ENCODE data around the gene CCDC73.
A peak's percentile ranks its signal among the peaks of the same experiment; 100 is the strongest.

CCDC73 gene

DNA sequence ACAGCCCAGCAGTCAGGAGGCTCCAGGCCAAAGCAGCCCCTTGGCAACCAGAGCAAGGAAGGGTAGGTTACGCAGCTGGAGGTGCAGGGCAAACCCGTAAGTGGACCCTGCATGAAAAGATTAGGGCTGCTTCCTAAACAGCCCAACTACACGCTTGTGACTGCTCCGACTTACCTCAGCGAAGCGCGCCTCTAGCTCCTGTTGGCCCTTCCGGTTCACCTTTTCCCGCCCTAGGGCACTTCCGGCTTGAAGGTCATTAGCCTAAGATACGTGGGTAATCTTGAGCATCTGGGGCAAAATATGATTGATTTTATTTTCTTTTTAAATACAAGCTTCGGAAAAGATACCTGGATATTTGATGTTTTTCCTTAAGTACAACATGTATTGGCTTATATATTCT lies at the start of gene CCDC73:
Gene CCDC73 (minus strand): TSS at position 224 of the 400 bp plus-strand sequence. CDS start 34,419 bp downstream, outside the sequence.
- H3K36me3 ChIP-seq (ENCODE audit: control insufficient read depth in 5 of 5, insufficient read depth in 5 of 5, low read length in 5 of 5), result no peaks in the 10 kb centered on the region
- H3K4me3 ChIP-seq (ENCODE audit: low read depth in 1 of 5, low read length in 5 of 5), result no peak within 1 kb of the TSS
- peaks cover 0 to 6% (median 3%) of the 10 kb centered on the region in 5 donors for H3K4me1 ChIP-seq (ENCODE audit: control insufficient read depth in 5 of 5, insufficient read depth in 5 of 5, low read length in 5 of 5)
- H3K27me3 ChIP-seq (ENCODE audit: control insufficient read depth in 5 of 5, insufficient read depth in 4 of 5, low read length in 5 of 5), result peaks cover 0 to 5% (median 3%) of the 10 kb centered on the region in 5 donors
- no peak within 1 kb of the TSS for H3K9ac ChIP-seq (ENCODE audit: low read length in 5 of 5)
- H3K27ac ChIP-seq (ENCODE audit: low read depth, low read length), result no peak within 1 kb of the TSS
- no peaks in the 10 kb centered on the region for H3K9me3 ChIP-seq (ENCODE audit: control insufficient read depth in 5 of 5, low read length in 5 of 5)

DNA sequence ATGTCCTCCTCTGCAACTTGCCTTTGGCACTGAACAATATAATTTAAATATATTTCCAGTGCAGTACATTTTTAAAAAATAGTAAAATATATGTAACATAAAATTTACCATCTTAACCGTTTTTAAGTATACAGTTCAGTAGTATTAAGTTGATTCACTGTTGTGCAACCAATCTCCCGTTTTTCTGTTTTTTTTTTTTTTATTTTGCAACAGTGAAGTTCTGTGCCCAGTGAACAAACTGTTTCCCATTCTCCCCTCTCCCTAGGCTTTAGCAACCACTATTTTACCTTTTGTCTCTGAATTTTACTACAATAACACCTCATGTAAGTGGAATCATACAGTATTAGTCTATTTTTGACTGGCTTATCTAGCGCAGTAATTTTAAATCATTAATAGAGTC lies 49.1 kb upstream of the CCDC73 start:
- no peaks in the 10 kb centered on the region for H3K36me3 ChIP-seq (ENCODE audit: control insufficient read depth in 5 of 5, insufficient read depth in 5 of 5, low read length in 5 of 5)
- no peaks in the 10 kb centered on the region for H3K27me3 ChIP-seq (ENCODE audit: control insufficient read depth in 5 of 5, insufficient read depth in 4 of 5, low read length in 5 of 5)
- H3K4me3 ChIP-seq (ENCODE audit: low read depth in 1 of 5, low read length in 5 of 5), result no peak overlapping the region
- H3K4me1 ChIP-seq (ENCODE audit: control insufficient read depth in 5 of 5, insufficient read depth in 5 of 5, low read length in 5 of 5), result peaks cover 0 to 3% (median 0%) of the 10 kb centered on the region in 5 donors
- H3K9ac ChIP-seq (ENCODE audit: low read length in 5 of 5), result no peak overlapping the region
- no peak overlapping the region for H3K27ac ChIP-seq (ENCODE audit: low read depth, low read length)
- peaks cover 0 to 5% (median 2%) of the 10 kb centered on the region in 5 donors for H3K9me3 ChIP-seq (ENCODE audit: control insufficient read depth in 5 of 5, low read length in 5 of 5)

DNA sequence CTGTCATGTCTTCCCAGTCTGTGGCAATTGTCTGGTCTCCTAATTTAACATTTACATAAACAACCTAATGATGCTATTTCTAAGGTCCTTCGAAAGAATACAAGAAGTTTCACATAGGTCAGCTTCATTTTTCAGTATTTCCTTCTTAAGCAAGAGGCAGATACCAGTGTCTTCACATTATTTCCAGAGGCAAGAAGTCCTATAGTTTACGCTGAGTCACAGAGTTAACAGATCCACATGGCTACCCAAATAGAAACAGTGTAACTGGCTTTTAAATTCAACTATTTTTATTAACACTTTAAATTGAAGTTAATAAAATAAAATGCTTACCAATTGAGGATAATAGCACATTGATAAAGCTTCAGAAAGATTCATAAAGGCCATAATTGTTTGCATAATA lies 46.1 kb upstream of the CCDC73 start:
- Histone ChIP-seq H3K36me3 (ENCODE audit: control insufficient read depth in 5 of 5, insufficient read depth in 5 of 5, low read length in 5 of 5) (no peaks in the 10 kb centered on the region), H3K27me3 (ENCODE audit: control insufficient read depth in 5 of 5, insufficient read depth in 4 of 5, low read length in 5 of 5) (no peaks in the 10 kb centered on the region), H3K4me1 (ENCODE audit: control insufficient read depth in 5 of 5, insufficient read depth in 5 of 5, low read length in 5 of 5) (peaks cover 0 to 3% (median 0%) of the 10 kb centered on the region in 5 donors), H3K27ac (ENCODE audit: low read depth, low read length) (no peak overlapping the region), H3K4me3 (ENCODE audit: low read depth in 1 of 5, low read length in 5 of 5) (no peak overlapping the region), H3K9ac (ENCODE audit: low read length in 5 of 5) (no peak overlapping the region), H3K9me3 (ENCODE audit: control insufficient read depth in 5 of 5, low read length in 5 of 5) (no peaks in the 10 kb centered on the region)

DNA sequence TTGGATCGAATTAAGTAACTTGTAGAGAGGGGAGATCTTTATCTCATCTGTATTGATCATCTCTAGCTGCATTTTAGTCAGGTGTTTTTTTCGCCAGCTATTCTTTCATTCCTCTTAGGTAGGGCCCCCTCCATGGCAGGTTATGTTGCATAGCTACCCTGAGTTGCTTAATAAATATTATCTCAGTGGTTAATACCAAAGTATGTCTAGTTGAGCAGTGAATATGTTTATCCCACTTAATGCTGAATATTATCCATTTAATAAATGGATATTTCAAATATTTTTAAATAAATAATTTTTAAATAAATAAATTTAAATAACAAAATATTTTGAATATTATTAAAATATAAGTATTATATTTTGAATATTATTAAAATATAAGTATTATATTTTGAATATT lies 44.8 kb upstream of the CCDC73 start:
- Histone ChIP-seq H3K4me3 (ENCODE audit: low read depth in 1 of 5, low read length in 5 of 5) (no peak overlapping the region), H3K36me3 (ENCODE audit: control insufficient read depth in 5 of 5, insufficient read depth in 5 of 5, low read length in 5 of 5) (no peaks in the 10 kb centered on the region), H3K27me3 (ENCODE audit: control insufficient read depth in 5 of 5, insufficient read depth in 4 of 5, low read length in 5 of 5) (no peaks in the 10 kb centered on the region), H3K9ac (ENCODE audit: low read length in 5 of 5) (no peak overlapping the region), H3K4me1 (ENCODE audit: control insufficient read depth in 5 of 5, insufficient read depth in 5 of 5, low read length in 5 of 5) (peaks cover 0 to 3% (median 0%) of the 10 kb centered on the region in 5 donors), H3K9me3 (ENCODE audit: control insufficient read depth in 5 of 5, low read length in 5 of 5) (no peaks in the 10 kb centered on the region), H3K27ac (ENCODE audit: low read depth, low read length) (no peak overlapping the region)

DNA sequence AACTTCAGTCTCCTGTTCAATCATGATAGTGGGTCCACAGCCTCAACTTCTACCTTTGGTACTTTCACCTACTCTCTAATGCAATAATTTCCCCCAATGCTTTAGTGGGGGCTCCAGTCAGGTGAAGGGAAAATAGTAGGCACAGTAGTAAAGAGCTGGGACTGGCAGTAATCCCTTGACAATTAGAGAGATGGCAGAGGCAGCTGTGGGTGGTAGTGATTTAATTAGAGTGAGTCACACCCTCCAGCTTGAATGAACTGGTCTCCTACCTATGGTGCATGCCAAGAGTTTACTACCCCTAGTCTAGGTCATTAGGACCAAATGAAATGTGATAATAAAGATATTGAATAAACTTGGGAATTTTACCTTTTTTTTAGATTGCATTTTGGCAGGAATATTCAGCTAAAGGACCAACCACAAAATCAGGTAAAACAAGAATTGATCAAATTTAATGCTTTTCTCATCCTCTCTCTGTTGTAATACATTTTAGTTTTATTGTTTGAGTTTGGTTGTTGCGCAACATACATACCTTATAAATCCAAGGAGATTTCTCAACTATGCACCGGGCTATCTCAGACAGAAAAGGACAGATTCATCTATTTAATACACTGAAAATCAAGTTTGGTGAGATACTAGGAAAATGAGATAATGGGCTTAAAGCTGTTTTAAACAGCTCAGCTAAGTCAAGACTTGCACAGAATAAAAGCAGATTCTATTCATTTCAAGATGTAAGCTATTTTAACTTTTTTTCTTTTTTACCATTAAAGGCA lies 44.2 kb upstream of the CCDC73 start:
- peaks cover 0 to 2% (median 0%) of the 10 kb centered on the region in 5 donors for H3K4me1 ChIP-seq (ENCODE audit: control insufficient read depth in 5 of 5, insufficient read depth in 5 of 5, low read length in 5 of 5)
- no peak overlapping the region for H3K4me3 ChIP-seq (ENCODE audit: low read depth in 1 of 5, low read length in 5 of 5)
- no peaks in the 10 kb centered on the region for H3K9me3 ChIP-seq (ENCODE audit: control insufficient read depth in 5 of 5, low read length in 5 of 5)
- no peak overlapping the region for H3K9ac ChIP-seq (ENCODE audit: low read length in 5 of 5)
- H3K36me3 ChIP-seq (ENCODE audit: control insufficient read depth in 5 of 5, insufficient read depth in 5 of 5, low read length in 5 of 5), result no peaks in the 10 kb centered on the region
- no peak overlapping the region for H3K27ac ChIP-seq (ENCODE audit: low read depth, low read length)
- H3K27me3 ChIP-seq (ENCODE audit: control insufficient read depth in 5 of 5, insufficient read depth in 4 of 5, low read length in 5 of 5), result no peaks in the 10 kb centered on the region

DNA sequence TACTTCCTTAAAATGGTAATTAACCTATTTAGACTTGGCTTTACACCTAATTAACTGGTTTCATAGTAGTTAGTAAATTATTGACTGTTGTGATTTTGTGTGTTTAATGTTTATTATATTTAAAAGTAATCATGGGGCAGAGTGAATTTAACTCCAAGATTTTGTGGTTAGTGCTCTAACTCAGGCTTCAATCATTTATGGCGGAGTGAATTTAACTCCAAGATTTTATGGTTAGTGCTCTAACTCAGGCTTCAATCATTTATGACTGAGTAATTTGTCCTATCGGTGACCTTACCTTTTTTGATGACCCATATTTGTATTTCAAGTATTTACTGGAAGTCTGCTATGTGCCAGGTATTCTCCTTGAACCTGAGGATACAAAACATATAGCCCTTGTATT lies 42.5 kb upstream of the CCDC73 start:
- H3K4me3 ChIP-seq (ENCODE audit: low read depth in 1 of 5, low read length in 5 of 5), result no peak overlapping the region
- no peaks in the 10 kb centered on the region for H3K36me3 ChIP-seq (ENCODE audit: control insufficient read depth in 5 of 5, insufficient read depth in 5 of 5, low read length in 5 of 5)
- no peaks in the 10 kb centered on the region for H3K27me3 ChIP-seq (ENCODE audit: control insufficient read depth in 5 of 5, insufficient read depth in 4 of 5, low read length in 5 of 5)
- H3K4me1 ChIP-seq (ENCODE audit: control insufficient read depth in 5 of 5, insufficient read depth in 5 of 5, low read length in 5 of 5), result no peaks in the 10 kb centered on the region
- no peak overlapping the region for H3K27ac ChIP-seq (ENCODE audit: low read depth, low read length)
- H3K9ac ChIP-seq (ENCODE audit: low read length in 5 of 5), result no peak overlapping the region
- no peaks in the 10 kb centered on the region for H3K9me3 ChIP-seq (ENCODE audit: control insufficient read depth in 5 of 5, low read length in 5 of 5)

DNA sequence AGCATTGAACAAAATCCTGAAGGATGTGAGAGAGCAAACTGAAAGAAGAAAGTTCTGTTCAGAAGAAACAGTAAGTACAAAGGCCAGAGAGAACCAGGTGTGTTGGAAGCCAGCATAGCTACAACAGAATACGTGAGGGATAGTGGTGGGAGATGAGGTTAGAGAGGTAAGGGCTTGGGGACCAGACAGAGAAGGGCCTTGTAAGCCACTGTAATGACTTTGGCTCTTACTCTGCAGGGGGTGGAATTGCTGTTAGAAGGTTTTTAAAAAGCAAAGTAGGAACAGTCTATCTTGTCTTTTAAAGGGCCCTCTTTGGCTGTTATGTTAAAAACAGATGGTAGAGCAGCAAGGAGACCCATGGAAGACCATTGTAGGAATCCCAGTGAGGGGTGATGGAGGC lies 39.5 kb upstream of the CCDC73 start:
- H3K4me3 ChIP-seq (ENCODE audit: low read depth in 1 of 5, low read length in 5 of 5), result no peak overlapping the region
- H3K9ac ChIP-seq (ENCODE audit: low read length in 5 of 5), result no peak overlapping the region
- peaks cover 0 to 17% (median 15%) of the 10 kb centered on the region in 5 donors for H3K4me1 ChIP-seq (ENCODE audit: control insufficient read depth in 5 of 5, insufficient read depth in 5 of 5, low read length in 5 of 5)
- peaks cover 0 to 2% (median 0%) of the 10 kb centered on the region in 5 donors for H3K27me3 ChIP-seq (ENCODE audit: control insufficient read depth in 5 of 5, insufficient read depth in 4 of 5, low read length in 5 of 5)
- no peak overlapping the region for H3K27ac ChIP-seq (ENCODE audit: low read depth, low read length)
- no peaks in the 10 kb centered on the region for H3K36me3 ChIP-seq (ENCODE audit: control insufficient read depth in 5 of 5, insufficient read depth in 5 of 5, low read length in 5 of 5)
- no peaks in the 10 kb centered on the region for H3K9me3 ChIP-seq (ENCODE audit: control insufficient read depth in 5 of 5, low read length in 5 of 5)

DNA sequence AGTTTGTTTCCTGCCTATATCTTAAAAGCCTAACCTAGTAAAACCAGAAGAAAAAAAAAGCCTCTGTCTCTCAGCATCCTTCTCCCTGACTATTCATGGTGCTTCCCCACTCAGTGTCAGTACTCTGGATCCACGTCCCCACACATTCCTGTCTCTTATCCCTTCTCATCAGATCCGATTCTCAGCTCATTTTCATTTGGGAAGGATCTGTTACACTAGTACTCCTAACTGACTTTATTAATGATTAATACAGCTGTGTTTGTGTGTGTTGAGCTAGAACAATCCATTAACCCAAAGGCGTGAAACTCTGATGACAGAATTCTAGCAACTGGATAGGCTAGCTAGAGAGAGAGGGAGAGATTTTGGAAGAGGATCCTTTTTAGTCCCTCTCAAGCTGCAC lies 36.8 kb upstream of the CCDC73 start:
- Histone ChIP-seq H3K9me3 (ENCODE audit: control insufficient read depth in 5 of 5, low read length in 5 of 5) (no peaks in the 10 kb centered on the region), H3K27me3 (ENCODE audit: control insufficient read depth in 5 of 5, insufficient read depth in 4 of 5, low read length in 5 of 5) (peaks cover 0 to 2% (median 0%) of the 10 kb centered on the region in 5 donors), H3K4me1 (ENCODE audit: control insufficient read depth in 5 of 5, insufficient read depth in 5 of 5, low read length in 5 of 5) (peaks cover 0 to 17% (median 15%) of the 10 kb centered on the region in 5 donors), H3K36me3 (ENCODE audit: control insufficient read depth in 5 of 5, insufficient read depth in 5 of 5, low read length in 5 of 5) (no peaks in the 10 kb centered on the region), H3K27ac (ENCODE audit: low read depth, low read length) (no peak overlapping the region), H3K9ac (ENCODE audit: low read length in 5 of 5) (no peak overlapping the region), H3K4me3 (ENCODE audit: low read depth in 1 of 5, low read length in 5 of 5) (no peak overlapping the region)

DNA sequence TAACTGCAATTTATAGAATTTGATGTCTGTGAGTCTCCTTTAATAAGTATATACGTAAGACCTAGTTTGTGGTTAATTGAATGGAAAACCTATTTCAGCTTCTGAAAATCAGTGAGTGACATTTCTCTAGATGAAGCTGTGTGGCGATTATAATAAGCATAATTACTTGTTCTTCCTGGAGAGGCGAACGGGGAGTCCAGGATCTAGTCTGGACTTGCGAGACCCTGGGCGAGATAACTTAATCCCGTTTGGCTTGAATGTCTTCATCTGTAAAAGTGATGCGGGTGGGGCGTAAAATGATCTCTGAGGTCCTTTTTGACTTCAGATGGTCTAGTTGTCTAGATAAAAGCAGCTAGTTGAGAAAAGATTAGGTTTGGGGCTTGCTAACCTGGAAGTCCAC lies 36.3 kb upstream of the CCDC73 start:
- no peaks in the 10 kb centered on the region for H3K36me3 ChIP-seq (ENCODE audit: control insufficient read depth in 5 of 5, insufficient read depth in 5 of 5, low read length in 5 of 5)
- peaks cover 0 to 2% (median 0%) of the 10 kb centered on the region in 5 donors for H3K27me3 ChIP-seq (ENCODE audit: control insufficient read depth in 5 of 5, insufficient read depth in 4 of 5, low read length in 5 of 5)
- no peaks in the 10 kb centered on the region for H3K9me3 ChIP-seq (ENCODE audit: control insufficient read depth in 5 of 5, low read length in 5 of 5)
- no peak overlapping the region for H3K4me3 ChIP-seq (ENCODE audit: low read depth in 1 of 5, low read length in 5 of 5)
- H3K9ac ChIP-seq (ENCODE audit: low read length in 5 of 5), result no peak overlapping the region
- H3K4me1 ChIP-seq (ENCODE audit: control insufficient read depth in 5 of 5, insufficient read depth in 5 of 5, low read length in 5 of 5), result peaks cover 0 to 17% (median 15%) of the 10 kb centered on the region in 5 donors
- no peak overlapping the region for H3K27ac ChIP-seq (ENCODE audit: low read depth, low read length)

DNA sequence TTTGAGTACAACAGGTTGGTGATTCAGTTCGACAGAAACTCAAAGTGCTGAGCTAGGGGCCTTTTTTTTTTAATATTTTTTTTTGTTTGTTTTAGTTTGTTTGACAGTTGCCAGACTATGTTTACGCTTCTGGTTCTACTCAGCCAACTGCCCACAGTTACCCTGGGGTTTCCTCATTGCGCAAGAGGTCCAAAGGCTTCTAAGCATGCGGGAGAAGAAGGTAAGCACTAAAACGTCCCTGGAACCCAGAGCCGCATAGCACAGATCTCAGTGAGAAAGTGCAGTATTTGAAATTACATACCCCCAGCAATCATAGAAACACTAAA lies 35.9 kb upstream of the CCDC73 start:
- H3K36me3 ChIP-seq (ENCODE audit: control insufficient read depth in 5 of 5, insufficient read depth in 5 of 5, low read length in 5 of 5), result no peaks in the 10 kb centered on the region
- H3K9me3 ChIP-seq (ENCODE audit: control insufficient read depth in 5 of 5, low read length in 5 of 5), result no peaks in the 10 kb centered on the region
- peak overlapping the region in 4 of 5 donors; percentile 24 to 64 (median 52) for H3K9ac ChIP-seq (ENCODE audit: low read length in 5 of 5)
- peaks cover 0 to 17% (median 15%) of the 10 kb centered on the region in 5 donors for H3K4me1 ChIP-seq (ENCODE audit: control insufficient read depth in 5 of 5, insufficient read depth in 5 of 5, low read length in 5 of 5)
- no peak overlapping the region for H3K27ac ChIP-seq (ENCODE audit: low read depth, low read length)
- H3K4me3 ChIP-seq (ENCODE audit: low read depth in 1 of 5, low read length in 5 of 5), result peak overlapping the region in 4 of 5 donors; percentile 71 to 80 (median 76)
- H3K27me3 ChIP-seq (ENCODE audit: control insufficient read depth in 5 of 5, insufficient read depth in 4 of 5, low read length in 5 of 5), result peaks cover 0 to 2% (median 0%) of the 10 kb centered on the region in 5 donors

All from subcutaneous abdominal adipose tissue (tissue), 5 donors.